Cardiac muscle cell (in vitro differentiated cells and primary cell): Measurements from ENCODE around the gene ERMN. TPM values are rescaled to one million over a fixed set of nuclear protein-coding genes. Genes with fewer than 3 reads are reported as not detected.
"Not testable (repeated sequence)": the region's sequence is repeated elsewhere in the genome, so short reads cannot be mapped to it uniquely, and the experiment has no call there.

Experiments
- DNase-seq, 2 donors: peaks; one replicate each; pipeline versions ENCODE4 v3.0.0 to v3.0.0-alpha.2; 2010 to 2017; ENCODE audit warnings: low read depth in 1 of 2, low spot score in 1 of 2
- H3K27ac ChIP-seq: fragments of 200-600 bp; sonication (generic); 2 replicates; pipeline ENCODE4 v1.5.1; 2016
- H3K27me3 ChIP-seq: fragments of 200-600 bp; sonication (generic); 2 replicates; pipeline ENCODE4 v1.6.0; 2016; ENCODE audit warnings: control low read depth
- H3K36me3 ChIP-seq: fragments of 200-600 bp; sonication (generic); 2 replicates; pipeline ENCODE4 v1.5.1; 2016; ENCODE audit warnings: control low read depth
- H3K4me1 ChIP-seq: fragments of 200-600 bp; sonication (generic); 2 replicates; pipeline ENCODE4 v1.8.1; 2017; ENCODE audit warnings: low read depth, mild to moderate bottlenecking, mixed run types
- H3K4me3 ChIP-seq: fragments of 200-600 bp; sonication (generic); 2 replicates; pipeline ENCODE4 v1.5.1; 2016; ENCODE audit warnings: mild to moderate bottlenecking
- H3K9me3 ChIP-seq: fragments of 200-600 bp; sonication (generic); 2 replicates; pipeline ENCODE4 v1.5.1; 2017; ENCODE audit warnings: low read depth, mild to moderate bottlenecking, control low read depth
- polyA plus RNA-seq: library from polyadenylated mRNA; unstranded; fragments of >200 nt; fragmentation: Nextera tagmentation; extraction: Ambion mirVana; gene quantifications from 2 replicates; pipeline ENCODE4 v1.2.1, GENCODE V29; 2016
- total RNA-seq: library from RNA; depleted of rRNA; stranded (reverse); fragments of >200 nt; gene quantifications from 2 replicates; pipeline ENCODE4 v1.2.3, GENCODE V29; 2016
- TF ChIP-seq, protein P1 (sequence below): IDR thresholded peaks from 2 replicates; pipeline ENCODE4 v1.5.1; 2012; ENCODE audit warnings: low read depth, mild to moderate bottlenecking, low read length

The ERMN gene
- total and polyA plus RNA-seq, 2 experiments from 2014 or later: 0.80 TPM; not detected in 1

DNA sequence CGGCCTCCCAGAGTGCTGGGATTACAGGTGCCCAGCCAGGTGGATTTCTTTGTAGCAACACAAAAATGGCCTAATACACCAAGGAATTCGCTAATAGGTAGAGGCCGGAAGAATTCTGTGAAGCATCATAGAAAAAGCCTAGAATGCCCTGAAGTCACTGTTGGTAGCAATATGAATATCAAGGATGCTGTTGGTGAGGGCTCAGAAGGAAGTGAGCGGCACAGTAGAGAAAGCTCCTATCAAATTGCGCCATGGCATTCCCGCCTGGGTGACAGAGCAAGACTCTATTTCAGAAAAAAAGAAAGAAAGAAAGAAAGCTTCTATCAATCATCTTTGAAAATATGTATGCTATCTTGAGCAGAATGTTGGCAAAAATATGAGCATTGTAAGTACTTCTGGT is 44.3 kb downstream of the ERMN start:
- H3K9me3 ChIP-seq: no peaks in the 10 kb centered on the region
- TF ChIP-seq, protein P1, sequence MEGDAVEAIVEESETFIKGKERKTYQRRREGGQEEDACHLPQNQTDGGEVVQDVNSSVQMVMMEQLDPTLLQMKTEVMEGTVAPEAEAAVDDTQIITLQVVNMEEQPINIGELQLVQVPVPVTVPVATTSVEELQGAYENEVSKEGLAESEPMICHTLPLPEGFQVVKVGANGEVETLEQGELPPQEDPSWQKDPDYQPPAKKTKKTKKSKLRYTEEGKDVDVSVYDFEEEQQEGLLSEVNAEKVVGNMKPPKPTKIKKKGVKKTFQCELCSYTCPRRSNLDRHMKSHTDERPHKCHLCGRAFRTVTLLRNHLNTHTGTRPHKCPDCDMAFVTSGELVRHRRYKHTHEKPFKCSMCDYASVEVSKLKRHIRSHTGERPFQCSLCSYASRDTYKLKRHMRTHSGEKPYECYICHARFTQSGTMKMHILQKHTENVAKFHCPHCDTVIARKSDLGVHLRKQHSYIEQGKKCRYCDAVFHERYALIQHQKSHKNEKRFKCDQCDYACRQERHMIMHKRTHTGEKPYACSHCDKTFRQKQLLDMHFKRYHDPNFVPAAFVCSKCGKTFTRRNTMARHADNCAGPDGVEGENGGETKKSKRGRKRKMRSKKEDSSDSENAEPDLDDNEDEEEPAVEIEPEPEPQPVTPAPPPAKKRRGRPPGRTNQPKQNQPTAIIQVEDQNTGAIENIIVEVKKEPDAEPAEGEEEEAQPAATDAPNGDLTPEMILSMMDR: no peak
- H3K4me3 ChIP-seq: no peak overlapping the region
- DNase-seq: no peak
- no peaks in the 10 kb centered on the region for H3K4me1 ChIP-seq
- H3K36me3 ChIP-seq: no peaks in the 10 kb centered on the region
- H3K27me3 ChIP-seq: no peaks in the 10 kb centered on the region
- no peak overlapping the region for H3K27ac ChIP-seq

DNA sequence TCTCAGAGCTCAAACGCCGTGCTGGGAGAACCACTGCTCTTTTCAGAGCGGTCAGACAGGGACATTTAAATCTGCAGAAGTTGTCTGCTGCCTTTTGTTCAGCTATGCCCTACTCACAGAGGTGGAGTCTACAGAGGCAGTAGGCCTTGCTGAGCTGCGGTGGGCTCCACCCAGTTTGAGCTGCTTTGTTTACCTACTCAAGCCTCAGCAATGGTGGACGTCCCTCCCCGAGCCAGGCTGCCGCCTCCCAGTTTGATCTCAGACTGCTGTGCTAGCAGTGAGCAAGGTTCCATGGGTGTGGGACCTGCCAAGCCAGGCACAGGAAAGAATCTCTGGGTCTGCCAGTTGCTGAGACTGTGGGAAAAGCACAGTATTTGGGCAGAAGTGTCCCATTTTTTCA is 46.3 kb downstream of the ERMN start:
- not testable (repeated sequence) for H3K27ac ChIP-seq, H3K36me3 ChIP-seq, DNase-seq

DNA sequence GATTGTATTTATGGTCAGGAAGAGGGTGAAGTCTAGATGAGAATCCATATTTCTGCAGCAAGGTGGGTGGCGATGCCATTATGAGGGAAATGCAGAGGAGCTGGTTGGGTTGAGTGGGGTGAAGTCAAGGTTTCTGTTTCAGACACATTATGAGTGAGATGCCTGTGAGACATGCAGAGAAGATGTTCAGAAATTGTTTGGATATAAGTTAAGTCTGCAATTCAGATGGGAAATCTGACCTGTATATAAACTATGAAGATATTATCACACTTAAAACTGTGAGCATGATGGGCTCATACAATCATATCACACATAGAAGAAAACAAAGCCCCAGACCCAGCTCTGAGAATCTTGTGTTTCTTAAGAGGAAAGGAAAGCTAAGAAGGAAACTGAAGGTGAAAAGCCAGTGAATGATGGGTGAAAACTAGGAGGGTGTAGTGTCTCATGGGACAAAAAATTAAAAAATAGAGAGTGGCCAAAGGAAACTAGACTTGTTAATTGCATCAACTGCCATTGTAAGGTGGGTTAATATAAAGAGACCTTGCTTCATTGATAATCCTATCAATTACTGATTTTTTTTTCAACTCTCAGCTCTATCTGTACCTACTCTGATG is 53.9 kb downstream of the ERMN start:
- DNase-seq: no peak
- H3K9me3 ChIP-seq: no peaks in the 10 kb centered on the region
- no peaks in the 10 kb centered on the region for H3K36me3 ChIP-seq
- H3K4me1 ChIP-seq: no peaks in the 10 kb centered on the region
- H3K4me3 ChIP-seq: no peak overlapping the region
- TF ChIP-seq, protein P1: no peak
- no peak overlapping the region for H3K27ac ChIP-seq
- no peaks in the 10 kb centered on the region for H3K27me3 ChIP-seq

More for the DNA sequence above, 46.3 kb downstream of the ERMN start:
- H3K9me3 ChIP-seq, H3K27me3 ChIP-seq, H3K4me1 ChIP-seq, H3K4me3 ChIP-seq: not testable (repeated sequence)

DNA sequence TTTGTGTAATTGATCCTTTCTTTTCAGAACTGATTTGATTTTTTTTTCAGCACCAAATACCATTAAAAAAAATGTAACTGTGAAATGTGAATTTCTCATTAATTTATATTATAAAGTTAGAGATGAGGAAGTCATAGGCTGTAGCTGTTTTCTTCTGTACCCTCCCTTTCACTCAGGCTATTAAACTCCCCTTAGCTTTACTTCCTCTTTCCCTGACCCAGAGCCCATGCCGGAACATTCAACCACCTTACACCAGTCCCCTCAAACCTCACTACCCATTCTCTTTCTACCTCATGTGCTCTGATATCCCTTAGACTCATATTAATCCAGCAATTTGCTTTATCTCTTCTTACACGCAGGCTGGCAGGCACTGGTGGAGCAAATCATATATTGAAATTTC is 55.7 kb downstream of the ERMN start:
- TF ChIP-seq, protein P1: no peak
- H3K4me3 ChIP-seq: no peak overlapping the region
- H3K9me3 ChIP-seq: no peaks in the 10 kb centered on the region
- H3K27me3 ChIP-seq: no peaks in the 10 kb centered on the region
- no peaks in the 10 kb centered on the region for H3K4me1 ChIP-seq
- no peak for DNase-seq
- H3K36me3 ChIP-seq: no peaks in the 10 kb centered on the region
- no peak overlapping the region for H3K27ac ChIP-seq

DNA sequence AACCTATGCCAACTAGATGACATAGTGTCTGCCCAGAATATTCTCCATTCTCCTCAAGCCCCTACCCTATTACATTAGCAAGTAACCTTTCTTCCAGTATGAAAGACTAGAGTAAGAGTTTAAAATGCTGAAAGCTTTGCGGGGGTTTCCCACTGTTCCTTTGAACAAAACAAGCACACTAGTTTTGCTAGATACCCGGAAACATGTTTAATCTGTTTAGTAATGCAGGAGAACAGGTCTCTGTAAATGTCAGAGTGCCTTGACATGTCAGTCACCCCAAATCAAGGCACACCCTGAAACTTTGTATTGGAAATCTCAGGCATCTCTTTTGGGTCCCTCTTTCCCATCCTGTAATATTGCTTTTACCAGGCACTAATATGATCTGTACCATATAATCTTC is 56.6 kb downstream of the ERMN start:
- Histone ChIP-seq H3K4me3 (no peak overlapping the region), H3K27ac (no peak overlapping the region), H3K4me1 (no peaks in the 10 kb centered on the region), H3K36me3 (no peaks in the 10 kb centered on the region), H3K9me3 (no peaks in the 10 kb centered on the region), H3K27me3 (no peaks in the 10 kb centered on the region)
- no peak for DNase-seq
- TF ChIP-seq, protein P1: no peak

Other genes with a start within 250 kb of the ERMN start
- 2.0 and 2.4 TPM in 2 replicates for gene GALNT5, start 68.1 kb downstream of the ERMN start, total RNA-seq
- 1.3 and 1.8 TPM in 2 replicates for gene GALNT5, start 68.1 kb downstream of the ERMN start, polyA plus RNA-seq
- not detected in 2 replicates for gene CYTIP, start 118.3 kb upstream of the ERMN start, total RNA-seq
- 0.15 TPM in 1 of 2 replicates, not detected in the other for gene CYTIP, start 118.3 kb upstream of the ERMN start, polyA plus RNA-seq